Measurements from ENCODE around the gene RALGPS2.

The RALGPS2 gene

DNA sequence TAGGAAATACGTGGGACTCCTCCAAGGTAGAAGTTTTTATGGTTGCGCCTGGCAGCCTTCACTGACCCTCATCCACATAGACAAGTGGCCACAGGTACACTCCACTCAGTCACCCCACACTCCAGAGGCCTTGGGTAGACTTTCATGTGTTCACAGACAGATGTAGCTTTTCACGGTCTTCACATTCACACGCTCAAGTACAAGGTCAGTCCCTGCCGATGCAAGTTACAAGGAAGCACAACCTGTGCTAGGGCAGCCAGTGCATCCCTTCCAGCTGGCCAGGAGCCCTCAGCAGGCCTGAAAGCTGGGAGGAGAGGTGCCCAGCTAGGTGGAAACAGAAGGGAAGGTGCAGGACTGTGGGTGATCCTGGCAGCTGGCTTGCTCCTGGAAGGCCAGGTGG, 245.1 kb downstream of the RALGPS2 start:
- DNase-seq, result no peak

All from midbrain (tissue), 1 donor.